Measurements from ENCODE around the gene ADAMTS14. TPM values are rescaled to one million over a fixed set of nuclear protein-coding genes. Genes with fewer than 3 reads are reported as not detected.
A peak's percentile ranks its signal among the peaks of the same experiment; 100 is the strongest.

Gene ADAMTS14
- total and polyA plus RNA-seq, 11 donors, result 0.11 to 3.8 (median 0.37) TPM; not detected in 1

DNA sequence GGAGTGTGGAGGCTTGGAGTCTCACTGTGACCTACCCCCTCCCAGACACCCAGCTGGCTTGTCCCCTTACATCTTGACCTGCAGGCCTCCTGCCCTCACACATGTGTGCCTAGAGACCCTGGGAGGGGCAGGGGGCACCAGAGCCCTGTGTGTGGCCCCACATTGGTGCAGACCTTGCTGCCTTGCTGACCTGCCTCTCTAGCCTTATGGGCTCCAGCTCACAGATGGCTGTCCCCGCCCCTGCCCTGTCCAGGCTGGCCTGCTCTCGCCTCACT, 9.4 kb downstream of the ADAMTS14 start:
- no peaks in the 10 kb centered on the region for H3K27me3 ChIP-seq
- H3K27ac ChIP-seq, result no peak overlapping the region
- TF ChIP-seq POLR2A (IDR thresholded peaks at IDR 0.05), result no peak
- TF ChIP-seq, protein P1, sequence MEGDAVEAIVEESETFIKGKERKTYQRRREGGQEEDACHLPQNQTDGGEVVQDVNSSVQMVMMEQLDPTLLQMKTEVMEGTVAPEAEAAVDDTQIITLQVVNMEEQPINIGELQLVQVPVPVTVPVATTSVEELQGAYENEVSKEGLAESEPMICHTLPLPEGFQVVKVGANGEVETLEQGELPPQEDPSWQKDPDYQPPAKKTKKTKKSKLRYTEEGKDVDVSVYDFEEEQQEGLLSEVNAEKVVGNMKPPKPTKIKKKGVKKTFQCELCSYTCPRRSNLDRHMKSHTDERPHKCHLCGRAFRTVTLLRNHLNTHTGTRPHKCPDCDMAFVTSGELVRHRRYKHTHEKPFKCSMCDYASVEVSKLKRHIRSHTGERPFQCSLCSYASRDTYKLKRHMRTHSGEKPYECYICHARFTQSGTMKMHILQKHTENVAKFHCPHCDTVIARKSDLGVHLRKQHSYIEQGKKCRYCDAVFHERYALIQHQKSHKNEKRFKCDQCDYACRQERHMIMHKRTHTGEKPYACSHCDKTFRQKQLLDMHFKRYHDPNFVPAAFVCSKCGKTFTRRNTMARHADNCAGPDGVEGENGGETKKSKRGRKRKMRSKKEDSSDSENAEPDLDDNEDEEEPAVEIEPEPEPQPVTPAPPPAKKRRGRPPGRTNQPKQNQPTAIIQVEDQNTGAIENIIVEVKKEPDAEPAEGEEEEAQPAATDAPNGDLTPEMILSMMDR (IDR thresholded peaks at IDR 0.05), result no peak
- H3K4me1 ChIP-seq, result peaks cover 0 to 7% (median 3%) of the 10 kb centered on the region in 12 donors
- WGBS, 4 donors, result 47 to 99% (median 96%) methylated on average over 2 of the region's 2 CpGs
- no peaks in the 10 kb centered on the region for H3K36me3 ChIP-seq
- H3K9me3 ChIP-seq, result no peaks in the 10 kb centered on the region
- intact Hi-C loops (cut with DNase I), result no loop called here
- no peak for DNase-seq
- no peak overlapping the region for H3K4me3 ChIP-seq
- ATAC-seq, result no peak

DNA sequence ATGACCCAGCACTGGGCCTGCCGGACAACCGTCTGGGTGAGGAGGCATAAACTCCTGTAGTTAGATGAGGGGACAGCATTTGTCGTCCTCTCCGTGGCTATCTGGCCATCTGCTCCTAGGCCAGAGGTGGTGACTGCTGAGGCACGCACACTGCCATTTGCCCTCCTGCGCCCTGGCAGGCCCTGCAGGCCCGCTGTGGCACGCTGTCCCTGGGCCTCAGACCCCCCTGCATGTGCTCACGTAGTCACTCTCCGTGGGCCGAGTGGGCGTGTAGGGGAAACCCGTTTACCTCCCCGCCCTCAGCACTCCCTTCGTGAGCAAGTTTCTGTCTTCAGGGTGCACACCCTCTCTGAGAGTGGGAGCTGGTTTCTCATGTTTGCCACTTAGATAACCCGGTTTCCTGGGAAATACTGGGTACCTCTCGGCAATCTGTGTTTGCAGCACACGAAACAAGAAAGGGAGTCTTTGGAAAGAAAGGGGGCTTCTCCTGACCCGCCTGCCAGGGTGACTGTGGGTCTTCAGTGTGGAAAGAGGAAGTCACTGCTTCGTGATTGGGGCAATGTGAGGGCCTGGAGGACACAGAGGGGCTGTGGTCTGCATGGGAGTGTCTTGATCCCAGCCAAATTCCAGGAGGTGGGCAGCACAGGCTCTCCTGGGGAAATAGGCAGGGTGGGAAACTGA, 10.8 kb downstream of the ADAMTS14 start:
- TF ChIP-seq, protein P1 (IDR thresholded peaks at IDR 0.05), result no peak
- TF ChIP-seq POLR2A (IDR thresholded peaks at IDR 0.05), result no peak
- H3K27me3 ChIP-seq, result no peaks in the 10 kb centered on the region
- DNase-seq (peak in 1 of 5 donors; percentile 15), ATAC-seq (no peak)
- no peak overlapping the region for H3K4me3 ChIP-seq
- no peak overlapping the region for H3K27ac ChIP-seq
- intact Hi-C loops (cut with DNase I), result no loop called here
- no peaks in the 10 kb centered on the region for H3K9me3 ChIP-seq
- H3K36me3 ChIP-seq, result no peaks in the 10 kb centered on the region
- 84 to 87% (median 86%) methylated on average over 19 to 20 of the region's 20 CpGs for WGBS, 4 donors
- H3K4me1 ChIP-seq, result peaks cover 0 to 6% (median 0%) of the 10 kb centered on the region in 12 donors

DNA sequence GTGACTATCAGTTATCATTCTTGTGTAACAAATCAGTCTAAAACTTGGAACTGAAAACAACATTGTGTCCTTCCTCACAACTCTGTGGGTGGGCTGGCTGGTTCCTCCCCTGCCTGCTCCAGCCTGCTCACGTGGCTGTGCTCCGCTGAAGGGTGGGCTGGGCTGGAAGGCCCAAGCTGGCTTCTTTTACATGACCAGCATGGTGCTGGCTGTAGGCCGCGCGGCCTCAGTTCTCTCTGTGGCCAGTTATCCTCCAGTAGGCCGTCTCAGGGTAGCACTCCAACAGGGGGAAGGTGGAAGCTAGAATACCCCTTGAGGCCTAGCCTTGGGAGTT, 11.3 kb downstream of the ADAMTS14 start:
- no peaks in the 10 kb centered on the region for H3K9me3 ChIP-seq
- no peaks in the 10 kb centered on the region for H3K27me3 ChIP-seq
- H3K4me1 ChIP-seq, result peaks cover 0 to 6% (median 0%) of the 10 kb centered on the region in 12 donors
- H3K36me3 ChIP-seq, result no peaks in the 10 kb centered on the region
- intact Hi-C loops (cut with DNase I), result no loop called here
- 80 to 89% (median 84%) methylated on average over 6 of the region's 6 CpGs for WGBS, 4 donors
- no peak overlapping the region for H3K4me3 ChIP-seq
- no peak for TF ChIP-seq POLR2A (IDR thresholded peaks at IDR 0.05)
- TF ChIP-seq, protein P1 (IDR thresholded peaks at IDR 0.05), result no peak
- no peak overlapping the region for H3K27ac ChIP-seq
- ATAC-seq (no peak), DNase-seq (peak in 1 of 5 donors; percentile 13)

DNA sequence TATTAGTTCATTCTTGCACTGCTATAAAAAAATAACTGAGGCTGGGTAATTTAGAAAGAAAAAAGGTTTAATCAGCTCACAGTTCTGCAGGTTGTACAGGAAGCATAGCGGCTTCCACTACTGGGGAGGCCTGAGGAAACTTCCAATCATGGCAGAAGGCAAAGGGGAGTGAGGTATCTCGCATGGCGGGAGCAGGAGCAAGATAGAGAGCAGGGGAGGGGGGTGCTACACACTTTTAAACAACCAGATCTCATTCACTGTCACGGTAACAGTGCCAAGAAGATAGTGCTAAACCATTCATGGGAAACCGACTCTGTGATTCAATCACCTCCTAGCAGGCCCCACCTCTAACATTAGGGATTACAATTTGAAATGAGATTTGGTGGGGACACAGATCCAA, 11.6 kb downstream of the ADAMTS14 start:
- H3K27ac ChIP-seq, result no peak overlapping the region
- peaks cover 0 to 6% (median 0%) of the 10 kb centered on the region in 12 donors for H3K4me1 ChIP-seq
- DNase-seq (no peak), ATAC-seq (no peak)
- H3K36me3 ChIP-seq, result no peaks in the 10 kb centered on the region
- intact Hi-C loops (cut with DNase I), result no loop called here
- 88 to 92% (median 91%) methylated on average over 5 of the region's 5 CpGs for WGBS, 4 donors
- H3K9me3 ChIP-seq, result no peaks in the 10 kb centered on the region
- H3K27me3 ChIP-seq, result no peaks in the 10 kb centered on the region
- TF ChIP-seq, protein P1 (IDR thresholded peaks at IDR 0.05), result no peak
- no peak for TF ChIP-seq POLR2A (IDR thresholded peaks at IDR 0.05)
- no peak overlapping the region for H3K4me3 ChIP-seq
